Left colon (tissue), 2 donors: ENCODE data around the gene LRMDA. TPM values are rescaled to one million over a fixed set of nuclear protein-coding genes. Genes with fewer than 3 reads are reported as not detected.

ENCODE experiments used
- ATAC-seq: fragments of 200-7000 bp; cut with Tn5 transposase; one replicate; pipeline ENCODE4 v1.9.1; 2020; ENCODE audit warnings: mild to moderate bottlenecking, moderate library complexity
- DNase-seq, 2 donors: peaks; one replicate each; pipeline ENCODE4 v3.0.0-alpha.2; 2020
- intact Hi-C, 2 donors: fragments of 100-400 bp; cut with DNase I in 1 of 2; cut with micrococcal nuclease in 1 of 2; formaldehyde crosslinking; loops; one replicate each; pipeline versions ENCODE4 v1.11.2 to v1.14.0; 2022; cut with DNase I, micrococcal nuclease
- total RNA-seq, 2 donors: library from RNA; stranded (reverse); fragmentation: NEBNext Ultra II Directional; extraction: Animal tissue kit (Norgen Biotek cat#: 25700); gene quantifications; one replicate each; pipeline ENCODE4 v1.2.1, GENCODE V29; 2021
- donor health status: DM: no; HTN: no; CAD: no.
- donor health status: DM: yes; HTN: yes; CAD: no.

The LRMDA gene
- total RNA-seq, 2 donors from 2014 or later, result 8.1 to 10.6 TPM

GRCh38 chr10:75461672-75462649, 30.5 kb downstream of the LRMDA start:
- intact Hi-C loops, result no loop called here
- ATAC-seq (no peak), DNase-seq (no peak)

GRCh38 chr10:75462865-75463264, 31.4 kb downstream of the LRMDA start:
- no peak for ATAC-seq

GRCh38 chr10:75464478-75465449, 33.3 kb downstream of the LRMDA start:
- intact Hi-C loops, result no loop called here
- no peak for DNase-seq
- no peak for ATAC-seq

More at GRCh38 chr10:75462865-75463264, 31.4 kb downstream of the LRMDA start:
- no peak for DNase-seq
- intact Hi-C loops, result no loop called here

GRCh38 chr10:75465450-75465827, 34.0 kb downstream of the LRMDA start:
- intact Hi-C loops, result no loop called here
- no peak for ATAC-seq
- no peak for DNase-seq

- DNase-seq, result no peak
- intact Hi-C loops, result no loop called here
- ATAC-seq, result no peak
Observed at GRCh38 chr10:75466001-75466400, 34.6 kb downstream of the LRMDA start.

- DNase-seq (no peak), ATAC-seq (no peak)
- intact Hi-C loops, result no loop called here
Observed at GRCh38 chr10:75466886-75467285, 35.5 kb downstream of the LRMDA start.

GRCh38 chr10:75468612-75469005, 37.2 kb downstream of the LRMDA start:
- no peak for ATAC-seq
- intact Hi-C loops, result no loop called here
- no peak for DNase-seq

- DNase-seq (no peak), ATAC-seq (no peak)
- intact Hi-C loops, result no loop called here
Observed at GRCh38 chr10:75469006-75469616, 37.7 kb downstream of the LRMDA start.

GRCh38 chr10:75470901-75471300, 39.5 kb downstream of the LRMDA start:
- ATAC-seq (peak; percentile 89), DNase-seq (peak; percentile 45 to 63)
- intact Hi-C loops, result no loop called here

GRCh38 chr10:75472685-75473084, 41.3 kb downstream of the LRMDA start:
- DNase-seq (peak in 1 of 2 donors; percentile 64), ATAC-seq (peak; percentile 56)
- intact Hi-C loops, result no loop called here

- no peak for ATAC-seq
- intact Hi-C loops, result no loop called here
- no peak for DNase-seq
Observed at GRCh38 chr10:75474106-75474505, 42.7 kb downstream of the LRMDA start.

- intact Hi-C loops, result no loop called here
- ATAC-seq (no peak), DNase-seq (no peak)
Observed at GRCh38 chr10:75475460-75476182, 44.2 kb downstream of the LRMDA start.

- intact Hi-C loops, result no loop called here
- DNase-seq (no peak), ATAC-seq (no peak)
Observed at GRCh38 chr10:75476569-75476968, 45.1 kb downstream of the LRMDA start.

- no peak for ATAC-seq
- intact Hi-C loops, result no loop called here
- no peak for DNase-seq
Observed at GRCh38 chr10:75476985-75477384, 45.6 kb downstream of the LRMDA start.

- intact Hi-C loops, result no loop called here
- ATAC-seq (no peak), DNase-seq (no peak)
Observed at GRCh38 chr10:75477680-75478079, 46.3 kb downstream of the LRMDA start.

- intact Hi-C loops, result no loop called here
- DNase-seq (no peak), ATAC-seq (no peak)
Observed at GRCh38 chr10:75480374-75480773, 49.0 kb downstream of the LRMDA start.

- ATAC-seq (no peak), DNase-seq (no peak)
- intact Hi-C loops, result no loop called here
Observed at GRCh38 chr10:75483188-75483587, 51.8 kb downstream of the LRMDA start.

GRCh38 chr10:75484717-75485116, 53.3 kb downstream of the LRMDA start:
- no peak for ATAC-seq
- no peak for DNase-seq
- intact Hi-C loops, result no loop called here

- intact Hi-C loops, result no loop called here
- ATAC-seq (no peak), DNase-seq (no peak)
Observed at GRCh38 chr10:75486591-75486990, 55.2 kb downstream of the LRMDA start.
